HG03135 (cell line): ENCODE results near the gene ANKRD29.

ENCODE experiments used
- ATAC-seq: cut with Tn5 transposase; IDR thresholded peaks from one replicate; pipeline ENCODE4 v1.9.1; 2021; ENCODE audit warnings: mild to moderate bottlenecking, moderate library complexity; ENCODE audit not compliant: unreplicated experiment

Gene ANKRD29, protein sequence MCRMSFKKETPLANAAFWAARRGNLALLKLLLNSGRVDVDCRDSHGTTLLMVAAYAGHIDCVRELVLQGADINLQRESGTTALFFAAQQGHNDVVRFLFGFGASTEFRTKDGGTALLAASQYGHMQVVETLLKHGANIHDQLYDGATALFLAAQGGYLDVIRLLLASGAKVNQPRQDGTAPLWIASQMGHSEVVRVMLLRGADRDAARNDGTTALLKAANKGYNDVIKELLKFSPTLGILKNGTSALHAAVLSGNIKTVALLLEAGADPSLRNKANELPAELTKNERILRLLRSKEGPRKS

DNA sequence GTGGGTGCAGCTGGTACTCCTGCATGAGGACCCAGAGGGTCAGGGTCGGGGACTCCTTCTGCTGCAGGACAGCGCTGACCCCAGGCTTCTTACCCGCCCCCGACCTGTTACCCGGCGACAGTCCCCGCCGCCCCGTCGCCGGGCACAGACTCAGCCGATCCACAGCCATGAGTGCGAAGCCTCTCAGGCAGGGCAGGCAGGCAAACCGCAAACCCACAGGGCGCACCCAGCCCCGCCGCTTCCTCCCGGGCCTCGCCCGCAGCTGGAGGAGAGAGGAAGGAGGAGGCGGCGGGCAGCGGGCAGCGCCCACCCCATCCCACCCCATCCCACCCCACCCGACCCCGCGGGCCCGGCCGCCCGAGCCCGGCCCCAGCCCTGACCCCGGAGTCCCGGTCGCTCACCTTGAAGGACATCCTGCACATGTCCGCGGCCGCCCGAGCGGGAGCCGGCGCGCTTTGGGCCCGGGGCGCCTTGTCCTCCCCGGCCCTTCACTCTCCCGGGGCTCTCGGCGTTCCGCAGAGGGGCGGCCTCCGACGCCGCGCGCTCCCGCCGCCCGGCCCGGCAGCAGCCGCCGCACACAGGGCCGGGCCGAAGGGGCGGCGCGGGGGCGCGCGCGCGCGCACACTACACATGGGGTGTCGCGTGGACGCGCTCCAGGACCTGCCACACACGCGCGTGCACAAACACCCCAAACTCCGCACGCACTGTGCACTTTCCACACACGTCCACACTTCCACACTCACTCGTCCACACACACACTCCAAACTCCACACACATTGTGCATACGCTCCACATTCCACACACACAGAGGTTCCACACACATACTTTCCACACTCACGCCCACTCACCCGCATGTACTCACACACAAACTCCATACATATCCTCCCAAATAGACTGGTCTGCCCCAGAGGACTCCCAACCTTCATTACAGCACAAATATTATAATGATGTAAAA, at the start of gene ANKRD29:
Gene ANKRD29, minus strand, starts transcription at position 603 of the 955 bp plus-strand sequence. Its CDS starts 181 bp downstream, at position 422.
- no peak for ATAC-seq

DNA sequence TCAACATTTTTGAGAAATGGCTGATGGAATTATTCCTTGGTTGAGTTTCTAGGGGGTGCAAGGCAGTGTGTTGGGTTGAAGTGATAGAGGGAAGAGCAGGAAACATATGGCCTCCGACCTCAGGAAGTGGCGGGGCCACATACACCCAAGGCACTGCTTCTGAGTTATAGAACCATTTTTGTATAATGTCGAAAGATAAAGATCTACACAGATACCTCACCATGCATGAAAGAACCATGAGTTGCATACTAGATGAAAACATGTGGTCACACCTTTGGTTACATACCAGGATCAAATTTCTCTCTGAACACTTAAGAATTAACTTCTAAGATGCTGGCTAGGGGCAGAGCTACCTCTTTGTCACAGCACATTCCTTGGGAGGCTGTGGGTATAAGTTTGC, 49.7 kb upstream of the ANKRD29 start:
- no peak for ATAC-seq

DNA sequence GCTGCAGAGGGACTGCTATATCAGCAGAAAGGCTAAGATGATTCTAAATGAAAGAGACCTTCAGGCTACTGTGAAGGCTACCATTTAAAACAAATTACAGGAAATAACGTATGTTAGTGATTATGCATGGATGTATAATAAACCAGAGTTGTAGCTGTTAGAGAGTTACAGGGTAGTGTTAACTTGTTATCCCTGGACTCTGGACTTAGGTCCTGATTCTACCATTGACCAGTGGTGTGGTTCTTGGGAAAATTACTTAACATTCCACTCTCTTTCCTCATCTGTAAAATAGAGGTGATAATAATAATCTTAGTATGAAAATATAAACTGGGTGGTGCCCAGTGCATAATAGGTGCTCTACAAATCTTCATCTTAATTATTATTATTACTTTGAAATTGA, 48.7 kb upstream of the ANKRD29 start:
- no peak for ATAC-seq

DNA sequence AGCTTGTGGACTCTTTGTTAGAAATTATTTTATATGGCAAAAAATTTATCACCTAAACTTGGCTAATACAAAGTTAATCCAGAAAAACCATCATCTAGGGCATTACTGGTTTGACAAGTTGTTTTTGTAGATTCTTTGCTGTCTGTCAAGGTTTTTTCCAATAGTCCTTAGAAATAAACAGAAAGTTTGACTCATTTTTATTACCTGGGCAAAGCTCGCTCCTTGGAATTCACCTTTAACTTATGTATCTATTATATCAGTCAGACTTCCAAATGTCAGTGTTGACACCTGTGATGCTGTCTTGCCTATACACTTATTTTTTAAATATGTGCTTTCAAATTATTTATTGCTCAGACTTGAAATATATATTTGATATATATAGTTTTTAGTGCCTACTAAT, 48.2 kb upstream of the ANKRD29 start:
- no peak for ATAC-seq

DNA sequence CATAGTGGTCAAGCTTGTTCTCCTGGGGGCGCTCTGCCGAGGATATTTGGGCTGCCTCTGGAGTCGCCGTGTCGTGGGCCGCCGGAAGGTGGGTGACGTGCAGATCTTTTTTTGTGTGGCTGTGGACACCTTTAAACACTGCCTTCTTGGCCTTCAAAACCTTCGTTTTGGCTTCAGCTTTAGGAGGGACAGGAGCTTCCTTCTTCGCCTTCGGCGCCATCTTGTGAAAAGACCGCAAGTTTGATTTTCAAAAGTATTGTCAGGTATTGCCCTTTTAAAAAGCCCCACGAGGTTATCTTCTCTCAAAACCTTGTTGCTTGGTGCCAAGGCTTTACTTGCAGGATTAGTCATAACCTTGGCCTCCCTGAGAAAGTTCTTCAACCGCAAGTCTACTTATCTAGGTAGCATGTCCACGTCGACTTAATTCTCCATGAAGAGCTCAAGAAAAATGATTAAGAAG, 47.4 kb upstream of the ANKRD29 start:
- no peak for ATAC-seq

DNA sequence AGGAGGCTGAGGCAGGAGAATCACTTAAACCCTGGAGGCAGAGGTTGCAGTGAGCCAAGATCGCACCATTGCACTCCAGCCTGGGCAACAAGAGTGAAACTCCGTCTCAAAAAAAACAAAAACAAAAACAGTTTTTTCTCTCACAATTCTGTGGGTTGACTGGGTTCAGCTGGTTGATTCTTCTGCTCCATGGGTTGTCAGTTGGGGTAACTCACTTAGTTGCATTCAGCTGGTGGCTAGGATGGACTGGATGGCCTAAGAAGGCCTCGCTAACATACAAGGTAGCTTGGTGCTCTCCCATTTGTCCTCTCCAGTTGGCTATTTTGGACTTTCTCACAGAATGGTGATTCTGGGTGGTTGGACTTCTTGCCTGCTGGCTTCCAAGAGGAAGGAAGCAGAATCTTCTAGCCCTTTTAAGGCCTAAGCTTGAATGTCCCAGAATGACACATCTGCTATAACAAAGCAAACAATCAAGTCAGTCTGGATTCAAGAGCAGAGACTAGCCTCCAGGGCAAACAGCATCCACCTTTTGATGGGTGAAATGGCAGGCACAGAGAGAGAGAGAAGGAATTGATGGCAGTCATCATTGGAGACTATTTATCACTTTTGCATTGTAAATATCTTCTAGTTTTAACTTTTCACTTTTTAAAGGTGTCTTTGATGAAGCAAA, 44.4 kb upstream of the ANKRD29 start:
- no peak for ATAC-seq

DNA sequence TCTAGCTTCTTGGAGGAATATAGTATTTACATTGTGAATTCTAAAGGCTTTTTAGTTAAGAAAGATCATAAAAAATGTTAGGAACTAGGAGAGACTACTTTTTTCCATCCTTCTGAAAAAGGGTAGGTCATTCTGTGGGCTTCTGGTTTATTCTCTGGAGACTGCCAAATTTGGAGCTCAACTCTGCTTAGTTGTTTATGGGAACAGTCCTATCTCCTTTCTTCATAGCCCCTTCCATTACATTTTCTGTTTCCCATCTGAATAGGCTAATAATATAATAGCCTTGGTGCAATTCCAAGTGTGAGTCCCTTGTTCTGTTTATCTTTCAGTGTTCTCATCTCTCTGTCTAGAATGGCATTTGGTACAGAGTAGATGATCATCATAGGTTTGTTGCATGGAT, 42.1 kb upstream of the ANKRD29 start:
- ATAC-seq: no peak

DNA sequence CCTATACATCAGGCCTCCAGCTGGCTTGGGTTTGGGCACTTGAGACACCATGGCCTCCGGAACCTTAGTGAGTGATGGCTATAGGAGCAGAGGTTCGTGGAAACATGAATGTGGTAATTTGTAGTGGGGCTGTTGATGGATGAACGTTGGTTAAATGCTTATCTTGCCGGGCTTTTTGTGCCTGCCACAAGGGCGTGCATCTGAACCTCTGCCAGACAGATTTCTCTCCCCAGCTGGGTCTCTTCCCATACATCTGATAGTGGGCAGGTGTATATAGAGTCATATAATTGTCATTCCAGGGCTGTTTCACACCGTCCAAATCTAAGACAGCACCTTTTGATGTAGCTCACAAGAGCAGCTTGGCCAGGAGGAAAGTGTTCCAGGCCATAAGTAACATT, 41.3 kb upstream of the ANKRD29 start:
- no peak for ATAC-seq

DNA sequence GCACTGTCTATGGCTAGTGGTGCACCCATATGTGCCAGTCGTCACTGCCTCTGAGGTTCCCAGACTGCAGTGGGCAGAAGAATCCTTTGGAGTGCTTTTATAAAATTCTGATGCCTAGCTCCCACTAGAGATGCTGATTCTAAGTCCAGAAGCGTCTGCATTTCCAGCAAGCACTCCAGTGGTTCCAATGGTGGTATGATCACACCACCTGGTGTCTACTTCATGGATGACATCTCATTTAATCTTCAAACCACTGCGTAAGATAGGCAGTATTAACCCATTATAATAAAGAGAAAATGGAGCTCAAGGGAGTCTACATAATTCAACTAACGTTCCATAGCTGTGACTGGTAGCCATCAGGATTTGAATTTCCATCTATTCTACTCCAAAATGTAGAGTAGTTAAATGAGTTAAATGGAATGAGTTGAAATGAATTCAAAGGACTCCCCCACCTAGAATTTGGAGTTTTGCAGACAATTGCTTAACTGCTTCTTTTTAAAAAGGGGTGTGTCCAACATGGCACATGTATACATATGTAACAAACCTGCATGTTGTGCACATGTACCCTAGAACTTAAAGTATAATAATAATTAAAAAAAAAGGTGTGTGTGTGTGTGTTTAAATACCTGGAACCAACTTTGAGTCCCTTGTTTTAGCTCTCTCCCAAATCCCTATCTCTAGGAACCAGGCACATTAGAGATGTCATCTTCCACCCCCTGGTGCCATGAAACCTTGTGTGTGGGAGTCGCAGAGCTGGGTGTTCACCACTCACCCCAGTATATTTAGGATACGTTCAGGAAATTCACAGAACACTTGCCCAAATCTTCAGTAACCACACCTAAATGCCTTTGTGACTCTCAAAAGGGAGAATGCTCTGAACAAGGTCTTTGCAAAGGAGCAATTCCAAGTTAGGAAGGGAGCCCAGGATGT, 40.6 kb upstream of the ANKRD29 start:
- ATAC-seq: no peak

DNA sequence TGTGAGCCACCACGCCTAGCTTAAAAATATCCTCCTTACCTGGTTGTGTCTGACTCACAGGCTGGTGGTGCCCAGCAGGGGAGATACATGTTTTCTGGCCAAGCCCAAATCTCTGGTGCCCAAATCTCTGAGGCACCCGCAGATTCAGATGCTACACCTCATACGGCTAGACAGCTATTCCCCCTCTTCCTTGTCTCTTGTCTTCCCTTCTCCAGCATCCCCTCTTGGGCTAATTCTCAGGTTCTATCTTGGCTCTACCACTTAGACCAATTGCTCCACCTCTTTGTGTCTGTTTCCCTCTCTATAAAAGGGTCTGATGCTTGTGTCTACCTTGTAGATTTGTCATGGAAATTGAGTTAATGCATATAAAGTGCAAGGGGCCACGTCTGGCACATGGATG, 39.9 kb upstream of the ANKRD29 start:
- ATAC-seq: no peak

DNA sequence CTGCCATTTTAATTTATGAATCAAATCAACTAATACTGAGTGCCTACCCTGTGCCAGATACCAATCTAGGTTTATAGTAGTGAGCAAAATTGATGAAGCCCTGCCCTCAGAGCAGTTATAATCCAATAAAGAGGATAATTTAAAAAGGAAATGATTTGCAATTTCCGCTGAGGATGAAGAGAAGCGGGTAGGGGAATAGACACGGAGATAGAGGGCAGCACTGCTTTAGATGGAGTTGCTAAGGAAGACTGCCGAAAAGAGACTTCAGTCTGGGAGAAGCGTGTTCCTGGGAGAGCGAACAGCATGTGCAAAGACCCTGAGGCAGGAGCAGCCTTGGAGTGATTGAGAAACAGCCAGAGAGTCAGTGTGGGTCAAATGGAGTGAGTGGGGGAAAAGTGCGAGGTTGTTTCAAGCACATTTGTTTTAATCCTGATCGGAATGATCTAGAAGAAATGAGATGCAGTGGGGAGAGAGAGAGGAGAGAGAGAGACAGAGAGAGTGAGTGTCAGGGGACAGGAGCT, 38.9 kb upstream of the ANKRD29 start:
- ATAC-seq: no peak

DNA sequence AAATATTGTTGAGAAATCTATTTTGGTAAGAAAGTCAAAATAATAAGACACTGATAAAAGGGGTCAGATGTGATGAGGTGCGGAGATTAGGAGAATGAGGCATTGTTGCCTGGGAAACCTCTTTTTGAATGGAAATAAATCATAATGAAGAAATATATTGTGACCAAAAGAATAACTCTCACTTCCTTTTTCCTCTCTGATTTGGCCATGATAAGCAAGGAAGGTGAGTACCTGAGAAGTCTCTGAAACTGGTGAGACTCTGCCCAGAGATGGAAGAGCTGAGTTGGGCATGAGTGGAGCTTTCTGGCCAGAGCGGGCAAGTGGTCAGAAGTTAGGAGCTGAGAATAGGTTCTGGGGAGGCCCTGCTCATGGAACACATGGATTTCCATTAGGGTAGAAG, 38.3 kb upstream of the ANKRD29 start:
- ATAC-seq: no peak

DNA sequence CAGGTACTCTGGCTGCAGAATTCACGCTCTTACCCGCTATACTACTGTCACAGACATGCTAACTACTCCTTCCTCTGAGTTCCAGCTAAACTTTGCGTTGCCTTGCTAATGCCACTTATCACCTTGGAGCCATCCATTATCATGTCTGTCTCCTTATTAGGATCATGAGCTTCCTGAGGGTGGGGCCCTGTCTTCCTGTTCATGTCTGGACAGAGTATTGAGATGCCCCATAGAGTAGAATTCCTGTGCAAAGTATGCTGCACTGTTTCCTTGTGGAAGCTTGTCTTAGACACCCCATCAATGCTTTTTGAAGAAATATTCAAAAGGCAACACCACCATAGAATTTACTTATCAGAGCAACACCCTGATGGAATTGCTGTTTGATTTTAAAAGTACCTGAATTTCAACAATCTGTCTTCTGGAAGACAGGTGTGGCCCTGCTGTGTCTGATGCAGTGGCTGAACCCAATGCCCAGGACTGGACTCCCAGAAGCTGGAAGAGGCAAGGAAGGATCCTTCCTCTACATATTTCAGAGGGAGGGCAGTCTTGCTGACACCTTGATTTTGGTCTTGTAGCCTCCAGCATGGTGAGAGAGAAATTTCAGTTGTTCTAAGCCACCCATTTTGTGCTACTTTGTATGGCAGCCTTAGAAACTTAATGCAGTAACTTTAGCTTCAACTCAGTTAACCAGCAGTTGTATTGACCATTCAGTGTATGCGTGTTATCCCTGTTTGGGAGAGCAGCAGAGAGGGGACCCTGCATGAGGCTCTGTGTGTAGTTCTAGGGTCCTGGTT, 32.1 kb upstream of the ANKRD29 start:
- ATAC-seq: no peak

DNA sequence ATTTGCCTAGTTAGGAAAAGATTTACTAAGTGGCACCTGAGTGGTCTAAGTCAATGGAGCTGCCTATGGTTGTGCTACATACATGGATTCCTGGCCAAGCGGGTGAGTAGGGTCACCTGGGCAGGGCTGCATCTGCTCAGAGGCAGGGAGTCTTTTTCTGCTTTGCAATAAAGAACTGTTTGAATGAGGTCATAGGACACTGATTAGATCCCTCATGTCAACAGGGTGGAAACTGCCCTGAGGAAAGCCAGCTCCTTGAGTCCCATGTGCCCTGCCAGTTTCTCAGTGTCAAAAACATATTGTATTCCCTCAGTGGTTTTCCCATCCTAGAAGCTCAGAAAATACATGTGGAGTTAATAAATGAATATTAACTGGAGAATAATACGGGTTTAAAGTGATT, 31.1 kb upstream of the ANKRD29 start:
- no peak for ATAC-seq

DNA sequence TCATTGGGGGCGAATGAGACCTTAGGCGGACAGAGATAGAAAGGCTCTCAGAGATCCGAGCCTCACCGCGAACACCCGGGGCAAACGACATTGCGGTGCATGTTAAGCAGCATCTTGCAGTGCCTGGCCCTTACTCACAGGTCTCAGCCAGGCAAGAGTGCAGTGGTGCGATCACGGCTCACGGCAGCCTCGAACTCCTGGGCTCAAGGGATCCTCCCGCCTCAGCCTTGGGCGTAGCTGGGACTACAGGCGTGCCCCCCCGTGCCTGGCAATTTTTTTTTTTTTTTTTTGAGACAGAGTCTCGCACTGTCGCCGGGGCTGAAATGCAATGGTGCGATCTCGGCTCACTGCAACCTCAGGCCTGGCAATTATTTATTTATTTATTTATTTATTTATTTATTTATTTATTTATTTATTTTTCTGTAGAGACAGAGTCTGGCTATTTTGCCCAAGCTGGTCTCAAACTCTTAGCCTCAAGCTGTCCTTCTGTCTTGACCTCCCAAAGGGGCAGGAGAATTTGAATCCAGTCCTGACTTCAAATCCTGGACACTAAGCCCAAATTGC, 27.9 kb upstream of the ANKRD29 start:
- no peak for ATAC-seq

DNA sequence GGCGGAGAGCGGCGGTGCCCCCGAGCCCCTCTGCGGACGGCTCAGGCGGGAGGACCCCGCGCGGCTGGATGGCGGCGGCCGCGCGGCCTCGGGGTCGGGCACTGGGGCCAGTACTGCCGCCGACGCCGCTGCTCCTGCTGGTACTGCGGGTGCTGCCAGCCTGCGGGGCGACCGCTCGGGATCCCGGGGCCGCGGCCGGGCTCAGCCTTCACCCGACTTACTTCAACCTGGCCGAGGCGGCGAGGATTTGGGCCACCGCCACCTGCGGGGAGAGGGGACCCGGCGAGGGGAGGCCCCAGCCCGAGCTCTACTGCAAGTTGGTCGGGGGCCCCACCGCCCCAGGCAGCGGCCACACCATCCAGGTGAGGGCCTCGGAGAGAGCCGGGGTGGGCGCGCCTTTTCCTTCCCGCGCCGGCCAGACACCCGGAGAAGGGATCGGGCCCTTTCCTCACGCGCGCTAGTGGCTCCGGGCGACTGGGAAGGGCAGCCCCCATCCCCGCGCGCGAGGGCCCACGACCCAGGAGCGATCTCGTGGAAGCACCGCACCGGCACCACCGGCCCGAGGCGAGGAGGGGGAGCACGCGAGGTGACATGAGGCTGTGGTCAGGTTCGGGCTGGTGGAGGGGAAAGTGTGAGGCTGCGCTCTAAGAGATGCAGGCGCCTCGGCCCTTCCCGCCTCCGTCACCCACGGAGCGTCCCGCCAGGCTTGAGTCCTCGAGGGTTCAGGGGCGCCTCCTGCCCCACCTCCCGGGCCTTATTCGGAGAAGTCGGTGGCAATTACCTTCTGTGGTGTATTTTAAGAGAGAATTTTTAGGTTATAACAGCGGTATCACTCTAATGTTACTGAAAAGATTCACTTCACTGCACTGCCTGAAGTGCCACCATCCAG, 27.1 kb upstream of the ANKRD29 start:
- ATAC-seq: no peak

DNA sequence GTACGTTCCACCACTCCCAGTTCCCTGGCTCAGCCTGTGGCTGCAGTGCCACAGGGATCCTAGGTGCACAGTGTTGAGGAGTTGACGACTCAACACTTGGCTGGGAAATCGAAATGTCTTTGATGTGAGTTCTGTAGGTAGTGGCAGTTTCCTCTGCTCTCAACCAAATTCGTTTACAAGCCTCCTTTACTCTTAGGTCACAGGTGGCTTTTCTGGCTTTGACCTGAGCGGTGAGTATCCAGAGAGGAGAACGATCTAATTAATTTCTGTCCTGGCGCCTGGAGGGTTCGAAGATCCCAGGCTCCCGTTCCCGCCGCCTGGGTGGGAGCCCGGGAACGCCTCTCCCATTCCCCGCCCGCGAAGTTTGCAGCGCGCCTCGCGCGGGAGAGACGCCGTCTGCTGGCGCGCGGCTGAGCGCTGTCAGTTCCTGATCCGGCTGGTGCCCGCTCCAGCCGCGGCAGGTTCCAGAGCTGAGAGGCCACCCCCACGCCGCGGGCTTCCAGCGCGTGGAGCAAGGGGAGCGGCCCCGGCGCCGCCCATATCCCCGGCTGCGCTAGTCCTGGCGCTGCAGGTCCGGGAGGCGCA, 26.4 kb upstream of the ANKRD29 start, which contains the start of gene LAMA3:
Gene LAMA3, plus strand, starts transcription at position 423 of the 585 bp plus-strand sequence. CDS start 231 bp downstream, outside the sequence.
- no peak for ATAC-seq
